GM12878 (cell line): ENCODE measurements around the gene B9D1. TPM values are rescaled to one million over a fixed set of nuclear protein-coding genes. Genes with fewer than 3 reads are reported as not detected.

Experiments used
- ATAC-seq: fragments of 200-7000 bp; cut with Tn5 transposase; 3 replicates; pipeline ENCODE4 v1.9.1; 2020; ENCODE audit warnings: mild to moderate bottlenecking, moderate library complexity
- BruUV-seq: library from RNA; stranded (reverse); fragments of 400-500 nt; replicated peaks from 2 replicates; lab custom pipeline; 2021; lab: Mats Ljungman, UMichigan
- CTCF ChIA-PET: fragments of 300-600 bp; sonication (Branson Sonifier 250); formaldehyde crosslinking; extraction: SDS; loops from one replicate; lab custom pipeline; 2021; ENCODE audit warnings: inconsistent platforms; lab: Yijun Ruan, JAX
- POLR2A ChIA-PET: fragments of 350-600 bp; formaldehyde crosslinking; extraction: SDS; loops from one replicate; lab custom pipeline; 2021; ENCODE audit warnings: inconsistent platforms; lab: Charles Lee
- RAD21 ChIA-PET: fragments of 300-600 bp; sonication (Branson Sonifier 250); formaldehyde crosslinking; loops from one replicate; lab custom pipeline; 2023; ENCODE audit warnings: antibody characterized with exemption; ENCODE audit not compliant: unreplicated experiment; lab: Charles Lee
- SMC1A ChIA-PET: fragments of 300-600 bp; sonication (Branson Sonifier 250); formaldehyde crosslinking; loops from one replicate; lab custom pipeline; 2023; ENCODE audit not compliant: unreplicated experiment, uncharacterized antibody; lab: Charles Lee
- DNase-seq: peaks from one replicate; pipeline ENCODE4 v3.0.0-alpha.2; 2011; ENCODE audit warnings: low read depth, low spot score
- FAIRE-seq: peaks from 3 replicates; lab custom pipeline; 2011; peaks lifted over from hg19 to GRCh38; lab: Jason Lieb, UNC
- H2AFZ ChIP-seq: 2 replicates; pipeline ENCODE4 v1.6.0; 2011; ENCODE audit warnings: low read depth, low read length, control low read depth; ENCODE audit not compliant: control insufficient read depth
- H3K27ac ChIP-seq: 2 replicates; pipeline ENCODE4 v1.5.1; 2011; ENCODE audit warnings: control low read depth; ENCODE audit not compliant: control insufficient read depth, insufficient read depth
- H3K27me3 ChIP-seq, 2 experiments: replicated peaks in 1 of 2; 2 replicates each; pipeline versions ENCODE4 v1.6.0 to v1.6.1; 2011; ENCODE audit warnings: low read length in 1 of 2; ENCODE audit not compliant: control insufficient read depth in 2 of 2, insufficient read depth in 2 of 2
- H3K36me3 ChIP-seq, 2 experiments: 2 replicates each; pipeline ENCODE4 v1.5.1; 2011; ENCODE audit warnings: low read length in 1 of 2; ENCODE audit not compliant: control insufficient read depth in 2 of 2, insufficient read depth in 2 of 2
- H3K4me1 ChIP-seq: 2 replicates; pipeline ENCODE4 v1.6.1; 2011; ENCODE audit warnings: mild to moderate bottlenecking, low read length, moderate library complexity, mixed read lengths; ENCODE audit not compliant: control insufficient read depth, insufficient read depth
- H3K4me2 ChIP-seq: 2 replicates; pipeline ENCODE4 v1.6.0; 2011; ENCODE audit warnings: control low read depth; ENCODE audit not compliant: control insufficient read depth, insufficient read depth
- H3K4me3 ChIP-seq: fragments of 200-600 bp; sonication (generic); 2 replicates; pipeline ENCODE4 v1.5.1; 2016
- H3K79me2 ChIP-seq: 2 replicates; pipeline ENCODE4 v1.6.0; 2011; ENCODE audit warnings: low read length; ENCODE audit not compliant: control insufficient read depth, insufficient read depth
- H3K9ac ChIP-seq: 2 replicates; pipeline ENCODE4 v1.8.0; 2011; ENCODE audit warnings: low read length, control low read depth, mixed read lengths; ENCODE audit not compliant: control insufficient read depth, insufficient read depth
- H3K9me3 ChIP-seq: replicated peaks from 3 replicates; pipeline ENCODE4 v1.5.1; 2011; ENCODE audit warnings: mild to moderate bottlenecking, low read length; ENCODE audit not compliant: control insufficient read depth, insufficient read depth
- H4K20me1 ChIP-seq: 2 replicates; pipeline ENCODE4 v1.6.0; 2011; ENCODE audit not compliant: control insufficient read depth, insufficient read depth
- ATF7 ChIP-seq: fragments of 450-650 bp; IDR thresholded peaks from 2 replicates; pipeline ENCODE4 v1.6.1; 2016; ENCODE audit warnings: low read depth, mild to moderate bottlenecking
- CBFB ChIP-seq: IDR thresholded peaks from 2 replicates; pipeline ENCODE4 v1.6.1; 2016; ENCODE audit warnings: antibody characterized with exemption, low read depth
- CHD1 ChIP-seq: IDR thresholded peaks from 2 replicates; pipeline ENCODE4 v1.6.1; 2012; ENCODE audit warnings: low read depth, low read length, improper control_type of control experiment
- ESRRA ChIP-seq: IDR thresholded peaks from 2 replicates; pipeline ENCODE4 v1.6.1; 2012; ENCODE audit warnings: mild to moderate bottlenecking, low read length, improper control_type of control experiment
- FOXM1 ChIP-seq: IDR thresholded peaks from 2 replicates; pipeline ENCODE4 v1.6.1; 2012; ENCODE audit warnings: low read depth, mild to moderate bottlenecking, inconsistent platforms, low read length, moderate library complexity
- HDAC2 ChIP-seq: fragments of 200-600 bp; sonication (generic); IDR thresholded peaks from 2 replicates; pipeline ENCODE4 v1.6.1; 2017
- HDAC6 ChIP-seq: fragments of 200-600 bp; sonication (generic); IDR thresholded peaks from one replicate; pipeline ENCODE4 v1.8.0; 2017; ENCODE audit warnings: antibody characterized with exemption; ENCODE audit not compliant: unreplicated experiment
- JUNB ChIP-seq: IDR thresholded peaks from 2 replicates; pipeline ENCODE4 v1.6.1; 2016; ENCODE audit warnings: antibody characterized with exemption, mild to moderate bottlenecking
- KLF5 ChIP-seq: fragments of 450-650 bp; IDR thresholded peaks from 2 replicates; pipeline ENCODE4 v1.6.1; 2014; ENCODE audit warnings: mild to moderate bottlenecking; ENCODE audit not compliant: partially characterized antibody
- NFYB ChIP-seq: IDR thresholded peaks from 2 replicates; pipeline ENCODE4 v1.6.1; 2011; ENCODE audit warnings: low read depth, mild to moderate bottlenecking, low read length, improper control_type of control experiment, moderate library complexity; ENCODE audit not compliant: insufficient read depth
- NR2C2 ChIP-seq: IDR thresholded peaks from 2 replicates; pipeline ENCODE4 v1.6.1; 2011; ENCODE audit warnings: borderline replicate concordance, low read depth; ENCODE audit not compliant: control insufficient read depth, insufficient read length
- POLR2A ChIP-seq: IDR thresholded peaks from 2 replicates; pipeline ENCODE4 v1.6.1; 2011; ENCODE audit warnings: low read depth, mild to moderate bottlenecking, low read length
- RBBP5 ChIP-seq: fragments of 200-600 bp; sonication (generic); conservative IDR thresholded peaks from 2 replicates; pipeline ENCODE4 v1.6.1; 2016
- SIX5 ChIP-seq: IDR thresholded peaks from 2 replicates; pipeline ENCODE4 v1.6.1; 2011; ENCODE audit warnings: mild to moderate bottlenecking, low read depth, low read length, moderate library complexity; ENCODE audit not compliant: severe bottlenecking
- SP1 ChIP-seq: IDR thresholded peaks from one replicate; pipeline ENCODE4 v1.6.1; 2011; ENCODE audit warnings: low read depth, low read length
- TCF12 ChIP-seq: IDR thresholded peaks from 2 replicates; pipeline ENCODE4 v1.6.1; 2011; ENCODE audit warnings: low read depth, mild to moderate bottlenecking, low read length
- ZNF24 ChIP-seq: fragments of 450-650 bp; IDR thresholded peaks from 2 replicates; pipeline ENCODE4 v1.6.1; 2017; ENCODE audit warnings: antibody characterized with exemption, mild to moderate bottlenecking
- whole genome bisulfite sequencing: methylation state at CpG from one replicate; pipeline ENCODE4 v1.1.6; 2016; ENCODE audit warnings: low lambda C conversion rate; ENCODE audit not compliant: insufficient replicate concordance, insufficient coverage; ENCODE audit errors: missing lambda C conversion rate; 5-methylcytosine and 5-hydroxymethylcytosine counted together
- in situ Hi-C: fragments of 300-500 bp; cut with MboI; formaldehyde crosslinking; loops from 9 replicates; pipeline ENCODE4 v1.14.3; 2018; ENCODE audit warnings: mixed read lengths
- intact Hi-C: fragments of 100-400 bp; cut with micrococcal nuclease; formaldehyde crosslinking; loops from one replicate; pipeline ENCODE4 v1.14.2; 2022; ENCODE audit not compliant: unreplicated experiment
- polyA plus RNA-seq, 11 experiments: library from polyadenylated mRNA; depleted of rRNA in 4 of 11; unstranded in 6 of 11; stranded (reverse) in 5 of 11; fragments of >200 nt; fragmentation: Nextera tagmentation in 4 of 11; fragmentation: Illumina TruSeq in 1 of 11; extraction: Ambion mirVana in 4 of 11; extraction: Trizol in 1 of 11; gene quantifications; 1 replicate in 1 of 11; 2 replicates in 10 of 11; pipeline versions ENCODE4 v1.2.1 to v1.2.3, GENCODE V29; 2011 to 2016; ENCODE audit warnings: inconsistent platforms in 2 of 11, missing spikeins in 2 of 11, low read depth in 1 of 11
- total RNA-seq, 4 experiments: library from RNA; depleted of rRNA in 3 of 4; stranded (reverse); fragments of >200 nt in 3 of 4; fragmentation: Illumina TruSeq in 1 of 4; extraction: Trizol in 1 of 4; gene quantifications; 2 replicates each; pipeline versions ENCODE4 v1.2.1 to v1.2.3, GENCODE V29; 2013 to 2021
- TF ChIP-seq, protein P1 (sequence below): fragments of 150-350 bp; IDR thresholded peaks from 2 replicates; pipeline ENCODE4 v1.6.1; 2014; ENCODE audit warnings: mild to moderate bottlenecking, low read depth, low read length

B9D1 gene
- total and polyA plus RNA-seq, 10 of the 15 experiments (the other 5 are each of a cell fraction or from before 2014, with no cell fraction given): 5.9 to 18.3 (median 9.8) TPM

DNA sequence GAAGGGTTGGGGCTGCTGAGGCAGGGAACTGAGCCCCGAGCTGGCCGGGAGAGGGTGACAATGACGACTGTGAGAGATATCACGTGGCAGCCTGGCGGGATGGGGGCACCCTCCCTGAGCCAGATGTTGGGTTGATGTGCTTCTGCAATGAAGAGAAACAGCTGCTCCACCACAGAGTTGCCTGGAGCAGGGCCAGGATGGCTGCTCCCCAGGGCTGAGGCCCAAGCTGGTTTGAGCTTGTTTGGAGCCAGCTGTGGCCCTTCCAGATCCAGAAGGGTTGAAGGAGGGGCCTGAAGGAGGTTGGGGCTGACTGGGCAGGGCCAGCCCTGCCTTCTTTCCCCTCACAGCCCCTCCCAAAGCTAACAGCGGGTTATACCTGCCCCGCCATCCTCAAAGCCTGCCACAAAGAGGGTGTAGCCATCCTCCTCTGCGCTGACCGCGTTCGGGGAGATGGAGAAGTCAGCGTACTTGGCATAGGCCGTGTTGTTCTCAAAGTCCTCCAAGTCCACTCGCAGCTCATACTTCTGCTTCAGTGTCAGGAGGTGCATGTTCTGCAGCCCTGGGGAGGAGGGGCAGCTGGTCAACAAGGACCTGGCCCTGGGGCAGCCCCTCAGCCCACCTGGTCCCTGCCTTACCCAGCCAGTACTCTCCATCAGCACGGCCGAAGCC, 22.3 kb upstream of the B9D1 start:
- TF ChIP-seq POLR2A: peak; percentile 6; the same call in 1 of the 2 replicates
- TF ChIP-seq FOXM1: no peak
- TF ChIP-seq TCF12: 0 out of 2 replicates have a peak, but pooled peaks have one; percentile 25
- Histone ChIP-seq H3K9ac (no peak overlapping the region), H2AFZ (no peak overlapping the region), H3K36me3 (peaks cover 4 to 12% of the 10 kb centered on the region in 2 experiments), H3K27me3 (no peaks in the 10 kb centered on the region; a peak in 1 of 4 replicates), H4K20me1 (no peaks in the 10 kb centered on the region), H3K4me1 (no peaks in the 10 kb centered on the region), H3K79me2 (no peaks in the 10 kb centered on the region), H3K27ac (no peak overlapping the region), H3K4me2 (no peak overlapping the region), H3K9me3 (no peaks in the 10 kb centered on the region), H3K4me3 (no peak overlapping the region)
- ATAC-seq (no peak; the same call in 1 of the 3 replicates), FAIRE-seq (no peak), DNase-seq (no peak)
- ChIA-PET RAD21 (no interaction called here), POLR2A (no interaction called here), CTCF (interaction anchor here (2.5 kb wide), 1 partner anchor 22 kb away, joined by 6 read pairs; the partner anchor contains the start of gene B9D1), SMC1A (no interaction called here)
- WGBS: 88% methylated on average over 16 of the region's 16 CpGs
- intact Hi-C loops (no loop called here), in situ Hi-C loops (no loop called here)
- BruUV-seq: no TSS peak

DNA sequence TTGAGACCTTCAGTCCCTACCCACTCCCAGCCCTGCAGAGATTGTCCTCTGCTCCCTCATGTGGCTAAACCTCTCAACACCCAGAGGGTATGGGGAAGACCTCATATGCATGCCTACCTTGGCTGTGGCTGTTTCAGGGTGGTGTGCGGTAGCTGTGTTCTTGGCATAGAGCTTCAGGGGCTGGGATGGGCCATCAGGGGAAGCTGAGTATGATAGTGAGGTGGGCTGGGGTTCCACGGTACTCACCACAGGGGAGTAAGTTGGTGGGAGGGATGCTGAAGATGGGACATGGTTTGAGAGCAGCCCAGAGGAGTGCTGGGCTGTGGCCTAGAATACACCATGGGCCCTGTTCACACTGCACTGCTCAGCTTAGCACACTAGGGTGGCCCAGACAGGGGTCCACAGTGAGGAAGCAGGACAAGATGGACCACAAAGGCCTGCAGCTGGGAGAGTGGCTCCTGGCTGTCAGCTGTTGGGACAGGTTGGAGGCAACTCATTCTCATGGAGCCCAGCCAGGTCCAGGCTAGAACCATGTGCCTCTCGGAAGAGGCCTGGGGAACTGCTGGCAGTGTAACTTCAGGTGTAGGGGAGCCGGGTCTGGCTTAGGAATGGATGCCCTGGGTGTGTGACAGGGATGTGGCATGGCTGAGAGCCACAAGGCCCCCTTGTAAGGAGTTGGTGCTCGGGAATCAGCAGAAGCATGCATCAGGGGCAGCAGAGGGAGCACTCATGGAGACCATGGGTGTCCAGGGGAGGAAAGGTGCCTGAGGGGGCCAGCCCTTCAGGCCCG, 21.4 kb upstream of the B9D1 start:
- CTCF ChIA-PET: interaction anchor here (2.5 kb wide), 1 partner anchor 21 kb away, joined by 6 read pairs; the partner anchor contains the start of gene B9D1
- Histone ChIP-seq H3K9me3 (no peaks in the 10 kb centered on the region), H3K27me3 (no peaks in the 10 kb centered on the region; a peak in 1 of 4 replicates), H3K27ac (no peak overlapping the region), H3K4me1 (no peaks in the 10 kb centered on the region), H3K36me3 (peaks cover 4 to 18% of the 10 kb centered on the region in 2 experiments), H3K79me2 (peaks cover 2% of the 10 kb centered on the region), H3K4me3 (no peak overlapping the region), H2AFZ (no peak overlapping the region), H3K9ac (no peak overlapping the region), H4K20me1 (no peaks in the 10 kb centered on the region), H3K4me2 (no peak overlapping the region)
- in situ Hi-C loops (no loop called here), intact Hi-C loops (no loop called here)
- SMC1A ChIA-PET: no interaction called here
- FAIRE-seq: no peak
- no peak for ATAC-seq
- POLR2A ChIA-PET: no interaction called here
- no peak for DNase-seq
- no TSS peak for BruUV-seq
- RAD21 ChIA-PET: no interaction called here
- 88% methylated on average over 6 of the region's 6 CpGs for WGBS
- TF ChIP-seq HDAC2 (no peak), KLF5 (no peak), NR2C2 (no peak), RBBP5 (no peak), JUNB (no peak), CHD1 (no peak), ESRRA (no peak), SP1 (no peak), CBFB (no peak), ATF7 (no peak), SIX5 (no peak), NFYB (no peak), ZNF24 (no peak), FOXM1 (no peak), HDAC6 (no peak)
- TF ChIP-seq, protein P1, sequence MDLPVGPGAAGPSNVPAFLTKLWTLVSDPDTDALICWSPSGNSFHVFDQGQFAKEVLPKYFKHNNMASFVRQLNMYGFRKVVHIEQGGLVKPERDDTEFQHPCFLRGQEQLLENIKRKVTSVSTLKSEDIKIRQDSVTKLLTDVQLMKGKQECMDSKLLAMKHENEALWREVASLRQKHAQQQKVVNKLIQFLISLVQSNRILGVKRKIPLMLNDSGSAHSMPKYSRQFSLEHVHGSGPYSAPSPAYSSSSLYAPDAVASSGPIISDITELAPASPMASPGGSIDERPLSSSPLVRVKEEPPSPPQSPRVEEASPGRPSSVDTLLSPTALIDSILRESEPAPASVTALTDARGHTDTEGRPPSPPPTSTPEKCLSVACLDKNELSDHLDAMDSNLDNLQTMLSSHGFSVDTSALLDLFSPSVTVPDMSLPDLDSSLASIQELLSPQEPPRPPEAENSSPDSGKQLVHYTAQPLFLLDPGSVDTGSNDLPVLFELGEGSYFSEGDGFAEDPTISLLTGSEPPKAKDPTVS: no peak
